Stimulated activated CD4-positive, alpha-beta T cell treated with anti-CD3 and anti-CD28 coated beads, Interleukin-4, amount 100 ng/mL, for 4 hours (primary cell): Measurements from ENCODE around the gene NAA10.

ENCODE experiments used
- DNase-seq, 2 experiments: peaks; one replicate each; pipeline ENCODE4 v3.0.0-alpha.2; 2020

NAA10 gene

DNA sequence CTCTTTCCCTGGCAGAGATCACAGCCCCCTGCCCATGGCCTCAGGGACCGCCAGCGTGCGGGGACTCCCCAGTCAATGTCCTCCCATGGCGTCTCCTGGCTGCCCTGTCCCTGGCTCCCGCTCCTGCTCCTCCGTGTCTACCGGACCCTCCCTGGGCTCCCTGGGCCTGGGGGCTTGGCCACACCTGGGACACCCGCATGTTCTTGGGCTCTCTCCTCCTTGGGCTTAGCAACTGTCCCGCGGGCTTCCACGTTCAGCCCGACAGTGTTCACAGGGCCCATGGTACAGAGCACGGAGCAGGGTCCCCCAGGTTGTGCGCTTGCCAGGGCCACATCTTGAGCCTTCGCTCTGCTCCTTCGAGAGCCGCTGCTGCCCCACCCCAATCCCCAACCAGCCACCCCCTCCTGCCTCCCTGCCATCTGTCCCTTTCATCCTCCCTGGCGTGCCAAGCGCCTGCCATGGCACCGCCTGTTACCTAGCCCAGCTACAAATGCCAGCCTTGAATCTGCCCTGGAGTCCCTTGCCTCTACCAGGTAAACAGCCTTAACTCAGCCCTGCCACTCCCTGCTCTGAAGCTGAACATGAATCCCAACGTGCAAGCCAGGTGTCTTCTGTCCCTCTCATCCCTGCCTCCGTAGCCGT, 26.5 kb downstream of the NAA10 start:
- DNase-seq = no peak

DNA sequence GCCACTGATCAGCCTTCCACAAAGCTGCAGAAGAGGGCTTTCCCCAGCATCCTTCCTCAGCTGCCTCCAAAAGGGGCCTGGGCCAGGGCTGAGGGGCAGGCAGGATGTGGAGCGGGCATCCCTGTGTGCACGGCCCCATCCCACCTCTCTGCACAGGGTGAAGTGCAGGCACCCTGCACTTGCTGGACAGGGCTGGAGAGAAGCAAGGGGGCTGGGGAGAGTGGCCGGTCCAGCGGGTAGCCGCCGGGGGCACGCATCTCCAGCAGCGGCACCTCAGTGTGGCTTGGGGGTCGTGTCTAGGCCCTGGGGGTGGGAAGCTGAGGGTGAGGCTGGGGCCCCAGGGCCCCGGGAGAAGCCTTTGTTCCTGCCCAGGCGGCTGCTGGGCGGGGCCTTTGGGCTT, 27.4 kb downstream of the NAA10 start:
- no peak for DNase-seq

DNA sequence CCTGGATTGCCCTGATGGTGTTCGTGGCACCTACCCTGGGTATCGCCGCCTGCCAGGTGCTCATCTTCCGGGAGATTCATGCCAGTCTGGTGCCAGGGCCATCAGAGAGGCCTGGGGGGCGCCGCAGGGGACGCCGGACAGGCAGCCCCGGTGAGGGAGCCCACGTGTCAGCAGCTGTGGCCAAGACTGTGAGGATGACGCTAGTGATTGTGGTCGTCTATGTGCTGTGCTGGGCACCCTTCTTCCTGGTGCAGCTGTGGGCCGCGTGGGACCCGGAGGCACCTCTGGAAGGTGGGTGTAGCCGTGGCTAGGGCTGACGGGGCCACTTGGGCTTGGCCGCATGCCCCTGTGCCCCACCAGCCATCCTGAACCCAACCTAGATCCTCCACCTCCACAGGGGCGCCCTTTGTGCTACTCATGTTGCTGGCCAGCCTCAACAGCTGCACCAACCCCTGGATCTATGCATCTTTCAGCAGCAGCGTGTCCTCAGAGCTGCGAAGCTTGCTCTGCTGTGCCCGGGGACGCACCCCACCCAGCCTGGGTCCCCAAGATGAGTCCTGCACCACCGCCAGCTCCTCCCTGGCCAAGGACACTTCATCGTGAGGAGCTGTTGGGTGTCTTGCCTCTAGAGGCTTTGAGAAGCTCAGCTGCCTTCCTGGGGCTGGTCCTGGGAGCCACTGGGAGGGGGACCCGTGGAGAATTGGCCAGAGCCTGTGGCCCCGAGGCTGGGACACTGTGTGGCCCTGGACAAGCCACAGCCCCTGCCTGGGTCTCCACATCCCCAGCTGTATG, 28.5 kb downstream of the NAA10 start:
- no peak for DNase-seq

DNA sequence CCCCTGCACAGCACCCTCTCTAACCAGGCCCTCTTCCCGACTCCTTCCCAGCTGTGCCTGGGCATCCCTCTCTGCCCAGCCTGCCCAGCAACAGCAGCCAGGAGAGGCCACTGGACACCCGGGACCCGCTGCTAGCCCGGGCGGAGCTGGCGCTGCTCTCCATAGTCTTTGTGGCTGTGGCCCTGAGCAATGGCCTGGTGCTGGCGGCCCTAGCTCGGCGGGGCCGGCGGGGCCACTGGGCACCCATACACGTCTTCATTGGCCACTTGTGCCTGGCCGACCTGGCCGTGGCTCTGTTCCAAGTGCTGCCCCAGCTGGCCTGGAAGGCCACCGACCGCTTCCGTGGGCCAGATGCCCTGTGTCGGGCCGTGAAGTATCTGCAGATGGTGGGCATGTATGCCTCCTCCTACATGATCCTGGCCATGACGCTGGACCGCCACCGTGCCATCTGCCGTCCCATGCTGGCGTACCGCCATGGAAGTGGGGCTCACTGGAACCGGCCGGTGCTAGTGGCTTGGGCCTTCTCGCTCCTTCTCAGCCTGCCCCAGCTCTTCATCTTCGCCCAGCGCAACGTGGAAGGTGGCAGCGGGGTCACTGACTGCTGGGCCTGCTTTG, 29.2 kb downstream of the NAA10 start:
- no peak for DNase-seq

DNA sequence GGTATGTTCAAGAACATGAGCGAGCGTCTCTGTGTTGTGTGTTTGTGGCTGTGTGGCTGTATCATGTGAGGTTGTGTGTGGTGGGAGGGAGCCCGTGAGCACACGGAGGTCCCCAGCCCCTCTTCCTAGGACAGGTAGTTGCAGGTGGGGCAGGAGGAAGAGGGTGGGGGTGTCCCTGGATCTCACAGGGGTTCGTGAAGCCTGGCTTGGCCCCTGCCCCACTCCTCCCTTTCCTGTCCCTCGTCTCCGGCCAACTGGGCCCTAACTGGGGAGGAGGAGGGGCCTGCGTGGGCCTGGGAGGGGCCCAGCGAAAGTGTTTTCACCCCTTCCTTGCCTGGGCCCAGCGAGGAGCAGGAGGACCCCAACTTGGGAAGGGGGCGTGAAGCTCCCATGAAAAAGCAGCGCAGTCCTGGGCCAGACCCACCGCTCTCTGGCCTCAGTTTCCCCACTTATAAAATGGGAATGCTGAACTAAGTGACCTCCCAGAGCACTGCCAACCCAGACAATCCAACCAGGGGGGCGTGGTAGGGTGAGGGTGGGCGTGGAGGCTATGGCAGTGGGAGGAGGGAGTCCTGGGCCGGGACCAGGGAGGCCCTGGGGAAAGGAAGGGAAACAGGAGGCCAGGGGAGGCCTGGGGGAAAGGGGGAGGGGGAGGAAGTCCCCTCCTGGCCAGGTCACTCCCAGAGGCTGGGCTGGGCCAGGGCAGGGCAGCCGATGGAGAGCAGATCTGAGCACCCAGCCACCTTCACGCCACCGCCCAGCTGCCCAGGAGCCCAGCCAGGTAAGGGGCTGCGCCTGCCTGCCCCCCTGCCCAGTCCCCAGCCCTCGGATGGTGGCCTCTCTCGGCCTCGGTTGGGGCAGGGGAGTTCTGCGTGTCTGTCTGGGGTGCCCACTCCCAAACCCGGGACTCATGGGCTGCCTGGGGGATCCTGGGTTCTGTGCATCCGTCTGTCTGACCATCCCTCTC, 30.6 kb downstream of the NAA10 start, which contains the start of gene AVPR2:
Gene AVPR2 (plus strand): TSS at position 683 of the 967 bp plus-strand sequence. CDS start 473 bp downstream, outside the sequence.
- no peak for DNase-seq

DNA sequence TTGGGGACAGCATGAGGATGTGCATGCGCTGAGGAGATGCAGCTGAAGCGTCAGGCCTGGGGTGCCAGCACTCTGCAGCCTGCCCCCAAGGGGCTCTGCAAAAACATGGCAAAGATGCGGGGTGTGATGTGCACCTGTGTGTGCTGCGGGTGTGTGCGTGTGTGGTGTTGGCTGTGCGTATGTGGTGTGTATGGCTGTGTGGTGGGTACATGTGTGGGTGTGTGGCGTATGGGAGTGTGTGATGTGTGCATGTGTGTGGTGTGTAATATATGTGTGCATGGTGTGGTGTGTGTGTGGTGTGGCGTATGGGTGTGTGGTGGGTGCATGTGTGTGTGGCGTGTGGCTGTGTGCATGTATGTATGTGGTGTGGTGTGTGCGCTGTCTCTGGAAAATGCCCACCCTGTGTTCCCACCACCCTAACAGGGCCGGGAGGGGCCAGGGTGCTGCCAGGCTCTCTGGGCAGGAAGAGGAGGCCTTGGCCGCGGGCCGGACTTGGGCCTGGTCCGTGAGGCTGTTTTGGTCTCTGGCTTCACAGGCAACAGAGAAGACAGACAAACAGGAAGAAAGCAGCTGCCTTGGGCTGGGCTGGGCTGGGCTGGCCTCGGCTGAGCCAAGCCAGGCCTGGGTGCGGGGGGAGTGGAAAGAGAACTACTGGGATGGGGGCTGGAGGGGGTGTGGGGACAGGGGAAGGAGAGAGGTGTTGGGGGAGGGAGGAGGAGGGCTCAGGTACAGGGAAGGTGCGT, 31.4 kb downstream of the NAA10 start:
- DNase-seq = no peak

DNA sequence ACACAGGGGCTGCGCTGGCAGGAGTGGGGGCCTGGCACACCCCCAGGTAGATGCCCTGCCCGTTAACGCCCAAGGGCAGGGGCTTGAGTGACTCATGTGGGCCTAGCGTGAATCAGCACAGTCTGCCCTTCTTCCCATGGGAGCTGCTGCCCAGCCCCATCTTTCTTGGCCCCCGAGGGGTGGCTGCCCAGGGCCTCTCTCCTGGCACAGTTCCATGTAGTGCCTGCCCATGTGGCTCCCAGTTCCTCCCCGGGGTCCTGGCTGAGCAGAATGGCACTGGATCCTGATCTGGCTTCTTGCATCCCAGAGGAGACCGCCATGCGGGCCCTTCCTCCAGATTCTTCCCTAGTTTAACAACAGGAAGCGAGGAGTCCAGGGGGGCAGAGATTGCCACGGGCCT, 32.5 kb downstream of the NAA10 start:
- no peak for DNase-seq

DNA sequence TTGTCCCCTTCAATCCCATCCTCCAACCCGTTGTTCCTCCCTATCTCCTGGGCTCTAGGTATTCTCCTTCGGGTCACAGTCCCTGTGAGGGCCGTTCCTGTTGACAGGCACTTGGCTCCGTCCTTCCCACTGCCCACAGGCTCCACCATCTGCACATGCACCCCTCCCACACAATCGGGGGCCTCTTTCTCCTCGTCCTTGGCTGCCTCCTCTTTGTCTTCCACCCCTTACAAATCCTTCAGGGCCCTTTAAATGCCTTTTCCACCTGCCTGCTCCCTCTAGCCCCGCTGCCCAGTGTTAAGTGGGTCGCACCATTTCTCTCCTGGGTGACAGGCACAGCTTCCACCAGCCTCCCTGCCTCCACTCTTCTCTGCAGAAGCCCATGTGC, 33.1 kb downstream of the NAA10 start:
- DNase-seq = no peak

DNA sequence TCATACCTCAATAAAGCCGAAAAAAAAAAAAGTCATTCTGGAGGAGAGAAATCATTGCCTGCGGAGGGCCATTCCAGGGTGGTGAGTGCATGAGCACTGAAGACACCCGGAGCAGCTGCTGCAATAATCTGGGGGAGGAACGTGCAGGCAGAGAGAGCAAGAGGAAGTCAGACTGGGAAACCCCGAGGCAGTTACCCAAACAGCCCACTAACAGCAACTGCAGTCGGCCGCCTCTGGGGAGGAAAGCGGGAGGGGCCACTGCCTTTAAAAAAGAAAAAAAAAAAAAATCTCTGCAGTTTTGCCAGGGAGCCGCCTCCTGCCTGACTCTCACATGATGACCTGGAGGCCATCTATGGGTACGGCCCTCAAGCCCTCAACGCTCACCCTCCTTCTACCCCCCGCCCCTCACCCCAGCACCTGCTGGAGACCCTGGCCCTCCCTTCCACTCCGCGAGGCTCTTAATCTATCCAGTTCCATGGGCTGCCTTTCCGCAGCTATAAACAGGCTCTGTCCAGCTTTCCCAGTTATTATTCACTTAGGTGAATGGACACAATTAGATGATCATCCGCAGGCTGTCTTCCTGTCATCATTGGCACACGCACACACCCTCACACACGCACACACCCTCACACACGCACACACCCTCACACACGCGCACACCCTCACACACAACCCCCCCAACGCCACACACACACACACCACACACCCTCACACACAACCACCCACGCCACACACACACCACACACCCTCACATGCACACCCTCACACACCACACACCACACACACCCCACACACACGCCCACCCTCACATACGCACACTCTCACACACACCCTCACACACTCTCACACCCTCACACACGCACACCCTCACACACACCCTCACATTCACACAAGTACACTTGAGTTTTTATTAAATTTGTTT, 33.7 kb downstream of the NAA10 start:
- DNase-seq = peak; percentile 35 to 68

DNA sequence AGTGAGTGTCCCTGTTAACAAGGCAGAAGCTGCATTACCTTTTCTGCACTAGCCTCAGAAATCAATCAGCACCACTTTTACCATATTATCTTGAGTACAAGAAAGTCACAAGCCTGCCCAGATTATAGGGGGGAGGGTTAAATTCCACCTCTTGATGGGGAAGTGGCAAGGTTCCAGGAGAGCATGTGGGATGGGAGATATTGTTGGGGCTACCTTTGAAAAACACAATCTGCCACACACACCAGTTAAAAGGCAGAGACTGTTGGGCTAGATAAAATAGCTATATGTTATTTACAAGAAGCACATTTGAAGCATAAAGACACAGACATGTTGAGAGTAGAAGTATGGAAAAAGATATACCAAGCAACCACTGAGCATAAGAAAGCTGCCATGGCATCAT, 36.9 kb downstream of the NAA10 start:
- DNase-seq = no peak

DNA sequence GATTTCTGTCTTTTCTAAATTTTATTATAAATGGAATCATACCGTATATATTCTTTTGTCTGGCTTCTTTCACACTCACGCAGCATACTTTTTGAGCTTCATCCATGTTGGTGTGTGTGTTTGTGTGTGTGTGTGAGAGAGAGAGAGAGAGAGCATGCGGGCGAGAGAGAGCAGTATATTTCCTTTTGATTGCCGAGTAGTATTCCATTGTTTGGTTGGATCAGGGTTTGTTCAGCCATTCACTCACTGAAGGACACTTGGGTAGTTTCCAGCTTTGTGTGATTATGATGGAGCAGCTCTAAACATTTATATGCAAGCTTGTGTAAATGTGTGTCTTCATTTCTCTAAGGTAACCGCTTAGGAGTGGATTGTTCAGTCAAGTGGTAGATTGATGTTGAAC, 45.7 kb downstream of the NAA10 start:
- DNase-seq = no peak

DNA sequence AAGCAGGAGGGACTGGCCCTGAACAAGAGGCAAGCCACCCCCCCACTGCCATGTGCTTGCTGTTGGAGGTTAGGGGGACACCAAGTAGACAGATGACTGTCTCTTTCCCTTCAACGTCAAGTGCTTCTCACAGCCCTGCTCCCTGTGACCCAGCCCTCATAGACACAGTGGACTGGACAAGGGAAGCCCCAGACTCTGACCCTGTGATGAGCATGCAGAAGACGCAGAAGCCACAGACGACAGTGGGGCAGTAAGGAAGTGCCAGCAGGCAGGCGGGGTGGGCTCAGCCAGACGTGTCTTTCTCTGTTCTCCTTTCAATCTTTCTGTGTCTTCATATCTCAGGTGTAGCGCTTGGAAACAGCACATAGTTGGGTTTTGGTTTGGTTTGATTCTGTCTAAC, 46.5 kb downstream of the NAA10 start:
- DNase-seq = no peak

DNA sequence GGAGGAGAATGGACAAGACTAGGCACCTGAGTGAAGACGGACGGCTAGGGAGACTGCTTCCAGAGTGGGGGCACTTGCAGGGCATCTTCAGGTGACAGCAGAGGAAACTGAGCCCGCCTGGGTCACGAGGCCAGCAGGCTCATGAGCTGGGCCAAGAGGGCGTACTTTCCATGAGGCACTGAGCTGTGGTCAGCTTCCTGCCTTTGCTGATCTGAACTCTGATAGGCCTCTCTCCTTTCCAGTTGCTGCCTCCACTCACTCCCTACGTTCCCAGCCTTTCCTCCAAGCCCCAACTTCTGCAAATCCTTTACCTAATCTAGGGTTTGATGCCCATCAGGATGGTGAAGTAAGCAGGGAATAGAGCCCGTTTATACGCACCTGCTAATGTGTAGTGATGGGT, 47.5 kb downstream of the NAA10 start:
- no peak for DNase-seq

DNA sequence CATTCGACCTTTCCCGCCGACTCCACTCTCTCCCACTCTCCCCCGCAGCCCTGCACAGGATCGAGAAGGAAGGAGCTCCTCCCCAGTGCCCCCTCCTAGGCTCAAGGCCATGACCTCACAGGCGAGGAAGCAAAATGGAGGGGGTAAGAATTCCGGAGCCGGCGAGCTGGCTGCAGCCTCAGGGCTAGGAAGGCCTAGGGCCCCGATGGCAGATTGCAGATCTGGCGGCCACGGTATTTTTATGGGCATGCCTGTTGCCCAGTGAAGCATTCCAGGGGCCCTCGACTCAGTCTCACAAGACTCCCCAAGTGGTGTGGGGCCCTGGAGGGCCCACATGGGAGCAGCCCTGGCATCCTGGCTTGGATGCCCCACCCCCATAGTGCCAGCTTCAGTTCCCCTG, 47.9 kb downstream of the NAA10 start:
- DNase-seq = no peak

DNA sequence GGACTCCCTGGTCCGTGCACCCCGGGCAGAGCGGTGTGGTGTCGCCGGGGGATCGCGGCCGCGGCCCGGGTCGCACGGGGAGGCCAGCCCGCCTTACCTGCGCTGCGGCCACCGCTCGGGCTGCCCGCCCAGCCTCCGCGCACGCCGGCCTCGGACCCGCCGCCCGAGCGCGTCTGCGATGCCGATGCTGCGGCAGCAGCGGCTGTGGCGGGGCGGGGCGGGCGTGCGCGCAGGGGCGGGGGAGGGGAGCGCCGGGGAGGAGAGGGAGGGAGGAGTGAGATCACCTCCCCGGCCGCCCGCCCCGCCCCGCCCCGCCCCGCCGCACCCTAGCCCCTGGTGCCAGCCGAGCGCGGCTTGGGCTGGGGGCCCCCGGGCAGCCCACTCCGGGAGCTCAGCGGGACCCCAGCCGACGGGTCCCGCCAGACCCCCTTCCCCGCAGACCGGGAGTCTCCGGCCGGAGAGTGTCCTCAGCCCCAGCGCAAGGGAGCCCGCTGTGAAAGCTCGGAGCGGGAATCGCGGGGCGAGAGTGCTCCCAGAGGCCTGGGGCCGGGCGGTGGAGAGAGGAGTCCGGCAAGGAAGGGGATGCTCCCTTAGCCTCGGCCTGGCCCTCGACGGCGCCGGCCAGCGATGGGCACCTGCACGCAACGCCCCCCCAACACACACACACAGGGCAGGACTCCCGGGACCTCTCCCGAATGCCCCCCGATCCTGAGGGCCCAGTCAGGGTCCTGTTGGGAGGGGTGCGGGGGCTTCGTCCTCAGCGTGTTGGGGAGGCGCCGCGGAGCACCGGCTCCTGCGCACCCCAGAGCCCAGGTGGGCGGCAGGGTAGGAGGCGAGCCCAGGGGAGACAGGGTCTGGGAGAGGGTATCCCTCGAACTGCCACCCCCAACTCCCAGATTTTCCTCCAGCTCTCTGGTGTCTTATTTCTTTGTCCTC, 48.6 kb downstream of the NAA10 start, which contains the start of gene L1CAM:
Gene L1CAM (minus strand): TSS at position 206 of the 936 bp plus-strand sequence. CDS start 10,337 bp downstream, outside the sequence.
- peak; percentile 22 to 42 for DNase-seq

DNA sequence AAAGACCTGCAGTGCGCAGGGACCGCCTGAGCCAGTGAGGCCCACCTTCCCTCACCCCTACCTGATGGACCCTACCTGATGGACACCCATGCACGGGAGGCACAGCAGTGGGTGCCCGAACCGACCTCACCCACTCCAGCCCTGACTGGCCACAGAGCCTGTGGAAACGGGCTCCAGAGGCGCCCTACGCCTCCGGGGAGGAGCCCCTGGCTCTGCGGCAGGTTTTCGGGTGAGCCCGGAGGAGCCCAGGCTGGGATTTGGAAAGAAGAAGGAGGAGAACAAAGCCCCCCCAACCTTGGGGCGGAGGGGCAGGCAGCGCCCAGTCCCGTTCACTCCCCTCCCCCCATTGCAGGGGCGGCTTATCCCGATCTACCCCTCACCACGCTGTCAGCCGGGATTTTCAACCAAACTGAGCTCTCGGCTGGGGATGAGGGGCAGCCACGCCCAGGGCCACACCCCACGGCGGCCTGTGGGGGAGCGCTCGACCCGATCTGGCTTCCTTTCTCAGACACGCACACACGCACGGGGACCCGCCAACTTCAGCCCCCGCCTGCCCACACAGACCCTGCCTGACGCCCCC, 49.5 kb downstream of the NAA10 start:
- no peak for DNase-seq

DNA sequence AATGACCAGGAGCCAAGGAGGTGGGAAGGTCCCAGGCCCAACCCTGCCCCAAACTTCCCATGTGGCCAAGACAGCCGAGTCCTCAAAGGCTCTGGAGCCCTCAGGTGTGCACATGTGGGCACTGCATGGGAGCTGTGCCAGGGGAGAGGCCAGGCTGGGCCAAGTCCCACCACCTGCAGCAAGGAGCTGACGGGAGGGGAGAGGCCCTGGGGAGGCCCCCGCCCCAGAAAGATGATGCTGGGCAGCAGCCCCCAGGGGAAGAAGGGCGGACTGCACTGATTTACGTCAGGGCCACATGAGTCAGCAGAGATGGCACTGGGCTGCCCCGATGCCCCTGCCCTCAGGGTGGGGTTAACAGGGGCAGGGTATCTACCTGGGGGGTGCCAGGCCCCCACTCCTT, 50.2 kb downstream of the NAA10 start:
- DNase-seq = no peak

DNA sequence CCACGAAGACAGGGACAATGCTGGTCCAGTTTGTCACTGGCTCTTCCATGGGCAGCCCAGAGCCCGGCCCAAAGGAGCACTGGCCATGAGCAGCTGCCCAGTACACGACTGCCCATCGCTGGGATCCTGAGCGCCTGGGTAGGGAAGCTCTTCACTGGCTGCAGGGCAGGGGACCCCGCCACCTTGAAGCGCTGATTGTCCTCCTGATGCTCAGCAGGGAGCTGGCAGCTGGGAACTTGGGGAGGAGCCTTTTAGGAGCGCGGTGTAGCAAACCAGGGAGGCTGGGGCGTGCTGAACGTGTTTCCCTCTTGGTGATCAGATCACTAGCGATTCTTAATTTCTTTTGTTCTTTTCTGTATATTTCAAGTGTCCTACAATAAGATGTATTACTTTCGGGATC, 50.7 kb downstream of the NAA10 start:
- no peak for DNase-seq

DNA sequence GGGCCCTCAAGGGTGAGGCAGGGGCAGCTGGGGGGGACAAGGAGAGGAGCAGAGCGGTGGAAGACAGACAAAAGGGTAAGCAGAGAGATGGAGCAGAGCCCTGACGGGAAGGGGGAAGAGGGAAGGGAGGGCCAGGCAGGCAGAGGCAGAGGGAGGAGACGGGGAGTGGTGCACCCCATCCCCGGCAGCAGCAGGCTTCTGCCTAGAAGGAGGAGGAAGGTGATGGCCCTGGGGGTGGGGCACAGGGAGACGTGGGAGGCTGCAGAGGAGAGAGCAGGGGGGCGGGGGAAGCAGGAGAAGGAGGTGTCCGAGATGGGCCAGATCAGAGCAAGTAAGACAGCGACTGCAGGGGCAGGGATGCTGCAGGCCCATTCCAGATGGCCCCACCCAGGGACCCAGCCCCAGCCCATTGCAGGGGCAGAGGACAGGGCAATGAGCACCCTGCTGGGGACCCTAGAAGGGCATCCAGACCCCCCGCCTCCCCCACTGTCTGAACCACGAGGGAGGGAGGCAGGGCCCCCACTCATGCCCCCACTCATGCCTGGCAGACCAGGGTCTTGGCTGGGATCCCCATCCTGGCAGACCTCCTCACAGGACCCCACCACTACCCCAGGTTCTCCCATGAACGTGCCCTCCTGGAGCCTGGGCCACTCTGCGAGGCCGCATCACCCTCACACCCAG, 51.5 kb downstream of the NAA10 start:
- no peak for DNase-seq
